Activated naive CD4-positive, alpha-beta T cell treated with anti-CD3 and anti-CD28 coated beads for 36 hours (primary cell): ENCODE data around the gene INTS11. TPM values are rescaled to one million over a fixed set of nuclear protein-coding genes. Genes with fewer than 3 reads are reported as not detected.

Experiments
- CTCF ChIA-PET: fragments of 350-600 bp; sonication (Branson Sonifier 250); formaldehyde crosslinking; loops from one replicate; lab custom pipeline; 2021; ENCODE audit warnings: antibody characterized with exemption; lab: Charles Lee
- DNase-seq: peaks from one replicate; pipeline ENCODE4 v3.0.0-alpha.2; 2020
- H3K27ac Mint-ChIP-seq: one replicate; pipeline ENCODE4 v1.8.0; 2021; ENCODE audit warnings: mild to moderate bottlenecking, mixed read lengths
- H3K27me3 Mint-ChIP-seq: one replicate; pipeline ENCODE4 v1.8.0; 2021; ENCODE audit warnings: low read depth, mixed read lengths
- H3K36me3 Mint-ChIP-seq: one replicate; pipeline ENCODE4 v1.8.0; 2021; ENCODE audit warnings: low read depth, mixed read lengths
- H3K4me1 Mint-ChIP-seq: one replicate; pipeline ENCODE4 v1.8.0; 2021; ENCODE audit warnings: low read depth, mixed read lengths
- H3K4me3 Mint-ChIP-seq: one replicate; pipeline ENCODE4 v1.8.0; 2021; ENCODE audit warnings: mild to moderate bottlenecking, moderate library complexity, mixed read lengths
- H3K9me3 Mint-ChIP-seq: one replicate; pipeline ENCODE4 v1.8.0; 2021; ENCODE audit warnings: mixed read lengths
- intact Hi-C: fragments of 100-400 bp; cut with micrococcal nuclease; formaldehyde crosslinking; loops from one replicate; pipeline ENCODE4 v1.15.1; 2023
- total RNA-seq, 2 experiments: library from RNA; stranded (reverse); gene quantifications; one replicate each; pipeline ENCODE4 v1.2.3, GENCODE V29; 2021

Gene INTS11
- total RNA-seq, 2 experiments from 2014 or later: 117 to 118 TPM

GRCh38 chr1:1336931-1337792 is 12.7 kb upstream of the INTS11 start:
- no peaks in the 10 kb centered on the region for H3K9me3 Mint-ChIP-seq
- peaks cover 15% of the 10 kb centered on the region for H3K36me3 Mint-ChIP-seq
- H3K4me1 Mint-ChIP-seq: no peaks in the 10 kb centered on the region
- H3K27me3 Mint-ChIP-seq: no peaks in the 10 kb centered on the region
- CTCF ChIA-PET: no interaction called here
- no peak overlapping the region for H3K27ac Mint-ChIP-seq
- DNase-seq: no peak
- no peak overlapping the region for H3K4me3 Mint-ChIP-seq
- intact Hi-C loops: no loop called here

DNA sequence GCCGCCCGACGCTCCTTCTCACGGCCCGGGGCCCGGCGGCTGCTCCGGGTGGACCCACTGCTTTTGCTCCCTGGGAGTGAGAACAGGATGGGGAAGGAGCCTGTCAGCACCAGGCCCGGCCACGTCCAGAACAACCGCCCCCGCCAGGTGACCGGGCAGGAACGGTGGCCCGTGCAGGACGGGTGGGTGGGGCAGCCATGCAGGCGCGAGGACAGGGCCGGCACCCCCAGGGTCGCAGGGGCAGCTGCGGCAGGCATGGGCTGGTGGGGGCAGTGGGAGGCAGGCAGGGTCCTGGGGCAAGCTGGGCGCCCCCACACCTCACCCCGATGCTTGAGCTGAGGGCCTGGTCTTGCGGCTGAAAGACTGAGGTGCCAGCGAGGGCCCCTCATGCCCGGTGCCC is 12.0 kb upstream of the INTS11 start:
- CTCF ChIA-PET: no interaction called here
- intact Hi-C loops: no loop called here
- peaks cover 15% of the 10 kb centered on the region for H3K36me3 Mint-ChIP-seq
- no peak overlapping the region for H3K4me3 Mint-ChIP-seq
- H3K4me1 Mint-ChIP-seq: no peaks in the 10 kb centered on the region
- H3K27me3 Mint-ChIP-seq: no peaks in the 10 kb centered on the region
- H3K9me3 Mint-ChIP-seq: no peaks in the 10 kb centered on the region
- no peak overlapping the region for H3K27ac Mint-ChIP-seq
- DNase-seq: no peak

- H3K4me1 Mint-ChIP-seq: no peaks in the 10 kb centered on the region
- H3K27me3 Mint-ChIP-seq: no peaks in the 10 kb centered on the region
- no peak overlapping the region for H3K27ac Mint-ChIP-seq
- intact Hi-C loops: no loop called here
- no peak overlapping the region for H3K4me3 Mint-ChIP-seq
- CTCF ChIA-PET: no interaction called here
- H3K36me3 Mint-ChIP-seq: peaks cover 9% of the 10 kb centered on the region
- DNase-seq: no peak
- no peaks in the 10 kb centered on the region for H3K9me3 Mint-ChIP-seq
Observed at GRCh38 chr1:1335792-1336248, 11.4 kb upstream of the INTS11 start.

GRCh38 chr1:1335283-1335682 is 10.8 kb upstream of the INTS11 start:
- CTCF ChIA-PET: no interaction called here
- Mint-ChIP-seq H3K9me3 (no peaks in the 10 kb centered on the region), H3K36me3 (peaks cover 4% of the 10 kb centered on the region), H3K27ac (no peak overlapping the region), H3K4me3 (no peak overlapping the region), H3K4me1 (no peaks in the 10 kb centered on the region), H3K27me3 (no peaks in the 10 kb centered on the region)
- no peak for DNase-seq
- intact Hi-C loops: no loop called here

GRCh38 chr1:1334835-1335234 is 10.4 kb upstream of the INTS11 start:
- Mint-ChIP-seq H3K27ac (no peak overlapping the region), H3K4me3 (no peak overlapping the region), H3K36me3 (peaks cover 4% of the 10 kb centered on the region), H3K9me3 (no peaks in the 10 kb centered on the region), H3K27me3 (no peaks in the 10 kb centered on the region), H3K4me1 (no peaks in the 10 kb centered on the region)
- CTCF ChIA-PET: no interaction called here
- intact Hi-C loops: no loop called here
- DNase-seq: no peak

DNA sequence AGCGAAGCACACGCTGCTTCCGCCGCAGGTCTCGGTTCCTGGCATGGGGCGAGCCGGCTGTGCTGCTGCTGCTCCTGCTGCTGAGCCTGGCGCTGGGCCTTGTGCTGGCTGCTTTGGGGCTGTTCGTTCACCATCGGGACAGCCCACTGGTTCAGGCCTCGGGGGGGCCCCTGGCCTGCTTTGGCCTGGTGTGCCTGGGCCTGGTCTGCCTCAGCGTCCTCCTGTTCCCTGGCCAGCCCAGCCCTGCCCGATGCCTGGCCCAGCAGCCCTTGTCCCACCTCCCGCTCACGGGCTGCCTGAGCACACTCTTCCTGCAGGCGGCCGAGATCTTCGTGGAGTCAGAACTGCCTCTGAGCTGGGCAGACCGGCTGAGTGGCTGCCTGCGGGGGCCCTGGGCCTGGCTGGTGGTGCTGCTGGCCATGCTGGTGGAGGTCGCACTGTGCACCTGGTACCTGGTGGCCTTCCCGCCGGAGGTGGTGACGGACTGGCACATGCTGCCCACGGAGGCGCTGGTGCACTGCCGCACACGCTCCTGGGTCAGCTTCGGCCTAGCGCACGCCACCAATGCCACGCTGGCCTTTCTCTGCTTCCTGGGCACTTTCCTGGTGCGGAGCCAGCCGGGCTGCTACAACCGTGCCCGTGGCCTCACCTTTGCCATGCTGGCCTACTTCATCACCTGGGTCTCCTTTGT is 9.2 kb upstream of the INTS11 start:
- no peaks in the 10 kb centered on the region for H3K4me1 Mint-ChIP-seq
- CTCF ChIA-PET: no interaction called here
- DNase-seq: no peak
- H3K27ac Mint-ChIP-seq: no peak overlapping the region
- H3K4me3 Mint-ChIP-seq: no peak overlapping the region
- H3K27me3 Mint-ChIP-seq: no peaks in the 10 kb centered on the region
- intact Hi-C loops: no loop called here
- no peaks in the 10 kb centered on the region for H3K9me3 Mint-ChIP-seq
- peaks cover 2% of the 10 kb centered on the region for H3K36me3 Mint-ChIP-seq

DNA sequence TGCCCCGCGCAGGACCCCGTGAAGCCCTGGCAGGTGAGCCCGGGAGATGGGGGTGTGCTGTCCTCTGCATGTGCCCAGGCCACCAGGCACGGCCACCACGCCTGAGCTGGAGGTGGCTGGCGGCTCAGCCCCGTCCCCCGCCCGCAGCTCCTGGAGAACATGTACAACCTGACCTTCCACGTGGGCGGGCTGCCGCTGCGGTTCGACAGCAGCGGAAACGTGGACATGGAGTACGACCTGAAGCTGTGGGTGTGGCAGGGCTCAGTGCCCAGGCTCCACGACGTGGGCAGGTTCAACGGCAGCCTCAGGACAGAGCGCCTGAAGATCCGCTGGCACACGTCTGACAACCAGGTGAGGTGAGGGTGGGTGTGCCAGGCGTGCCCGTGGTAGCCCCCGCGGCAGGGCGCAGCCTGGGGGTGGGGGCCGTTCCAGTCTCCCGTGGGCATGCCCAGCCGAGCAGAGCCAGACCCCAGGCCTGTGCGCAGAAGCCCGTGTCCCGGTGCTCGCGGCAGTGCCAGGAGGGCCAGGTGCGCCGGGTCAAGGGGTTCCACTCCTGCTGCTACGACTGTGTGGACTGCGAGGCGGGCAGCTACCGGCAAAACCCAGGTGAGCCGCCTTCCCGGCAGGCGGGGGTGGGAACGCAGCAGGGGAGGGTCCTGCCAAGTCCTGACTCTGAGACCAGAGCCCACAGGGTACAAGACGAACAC is 8.5 kb upstream of the INTS11 start:
- Mint-ChIP-seq H3K4me3 (no peak overlapping the region), H3K36me3 (no peaks in the 10 kb centered on the region), H3K9me3 (no peaks in the 10 kb centered on the region), H3K4me1 (no peaks in the 10 kb centered on the region), H3K27ac (no peak overlapping the region), H3K27me3 (no peaks in the 10 kb centered on the region)
- no peak for DNase-seq
- intact Hi-C loops: no loop called here
- CTCF ChIA-PET: no interaction called here

GRCh38 chr1:1332031-1332755 is 7.7 kb upstream of the INTS11 start:
- Mint-ChIP-seq H3K36me3 (no peaks in the 10 kb centered on the region), H3K27me3 (no peaks in the 10 kb centered on the region), H3K9me3 (no peaks in the 10 kb centered on the region), H3K27ac (no peak overlapping the region), H3K4me1 (no peaks in the 10 kb centered on the region), H3K4me3 (no peak overlapping the region)
- intact Hi-C loops: no loop called here
- CTCF ChIA-PET: no interaction called here
- DNase-seq: no peak

DNA sequence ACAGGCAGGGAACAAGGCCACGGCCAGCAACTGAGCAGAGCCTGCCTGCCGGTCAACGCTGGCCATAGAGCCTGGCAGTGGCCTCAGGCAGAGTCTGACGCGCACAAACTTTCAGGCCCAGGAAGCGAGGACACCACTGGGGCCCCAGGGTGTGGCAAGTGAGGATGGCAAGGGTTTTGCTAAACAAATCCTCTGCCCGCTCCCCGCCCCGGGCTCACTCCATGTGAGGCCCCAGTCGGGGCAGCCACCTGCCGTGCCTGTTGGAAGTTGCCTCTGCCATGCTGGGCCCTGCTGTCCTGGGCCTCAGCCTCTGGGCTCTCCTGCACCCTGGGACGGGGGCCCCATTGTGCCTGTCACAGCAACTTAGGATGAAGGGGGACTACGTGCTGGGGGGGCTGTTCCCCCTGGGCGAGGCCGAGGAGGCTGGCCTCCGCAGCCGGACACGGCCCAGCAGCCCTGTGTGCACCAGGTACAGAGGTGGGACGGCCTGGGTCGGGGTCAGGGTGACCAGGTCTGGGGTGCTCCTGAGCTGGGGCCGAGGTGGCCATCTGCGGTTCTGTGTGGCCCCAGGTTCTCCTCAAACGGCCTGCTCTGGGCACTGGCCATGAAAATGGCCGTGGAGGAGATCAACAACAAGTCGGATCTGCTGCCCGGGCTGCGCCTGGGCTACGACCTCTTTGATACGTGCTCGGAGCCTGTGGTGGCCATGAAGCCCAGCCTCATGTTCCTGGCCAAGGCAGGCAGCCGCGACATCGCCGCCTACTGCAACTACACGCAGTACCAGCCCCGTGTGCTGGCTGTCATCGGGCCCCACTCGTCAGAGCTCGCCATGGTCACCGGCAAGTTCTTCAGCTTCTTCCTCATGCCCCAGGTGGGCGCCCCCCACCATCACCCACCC is 6.9 kb upstream of the INTS11 start, which contains the start of gene TAS1R3:
Gene TAS1R3, plus strand, starts transcription at position 213 of the 898 bp plus-strand sequence. Its CDS starts 66 bp downstream, at position 279.
- CTCF ChIA-PET: no interaction called here
- no peak for DNase-seq
- Mint-ChIP-seq H3K36me3 (no peaks in the 10 kb centered on the region), H3K9me3 (no peaks in the 10 kb centered on the region), H3K4me3 (no peak within 1 kb of the TSS), H3K27me3 (no peaks in the 10 kb centered on the region), H3K27ac (no peak within 1 kb of the TSS), H3K4me1 (peaks cover under 1% of the 10 kb centered on the region)
- intact Hi-C loops: no loop called here

GRCh38 chr1:1330366-1331067 is 6.1 kb upstream of the INTS11 start:
- Mint-ChIP-seq H3K27me3 (no peaks in the 10 kb centered on the region), H3K36me3 (no peaks in the 10 kb centered on the region), H3K9me3 (no peaks in the 10 kb centered on the region), H3K4me1 (peaks cover 8% of the 10 kb centered on the region), H3K27ac (no peak overlapping the region), H3K4me3 (no peak overlapping the region)
- intact Hi-C loops: no loop called here
- CTCF ChIA-PET: no interaction called here
- DNase-seq: no peak
